GM23338 (cell line): Measurements from ENCODE around the gene BHLHA9. TPM values are rescaled to one million over a fixed set of nuclear protein-coding genes. Genes with fewer than 3 reads are reported as not detected.
"Not testable (repeated sequence)": the region's sequence is repeated elsewhere in the genome, so short reads cannot be mapped to it uniquely, and the experiment has no call there.

Experiments
- ATAC-seq: fragments of 200-7000 bp; cut with Tn5 transposase; 3 replicates; pipeline ENCODE4 v1.9.1; 2020
- DNase-seq: peaks from one replicate; pipeline ENCODE4 v3.0.0-alpha.2; 2015; ENCODE audit warnings: low spot score
- H2AFZ ChIP-seq: fragments of 200-600 bp; sonication (generic); 2 replicates; pipeline ENCODE4 v1.8.0; 2016; ENCODE audit warnings: antibody characterized with exemption, mild to moderate bottlenecking, moderate library complexity
- H3F3A ChIP-seq: fragments of 200-600 bp; sonication (generic); replicated peaks from 2 replicates; pipeline ENCODE4 v1.8.0; 2017; ENCODE audit warnings: antibody characterized with exemption, mixed run types, low read depth
- H3K27ac ChIP-seq: fragments of 200-600 bp; sonication (generic); 2 replicates; pipeline ENCODE4 v1.6.1; 2016; ENCODE audit warnings: low read depth
- H3K27me3 ChIP-seq: fragments of 200-600 bp; sonication (generic); 2 replicates; pipeline ENCODE4 v1.8.0; 2016; ENCODE audit warnings: mild to moderate bottlenecking, mixed run types, moderate library complexity; ENCODE audit not compliant: insufficient read depth
- H3K36me3 ChIP-seq: fragments of 200-600 bp; sonication (generic); 2 replicates; pipeline ENCODE4 v1.8.0; 2016; ENCODE audit warnings: mild to moderate bottlenecking; ENCODE audit not compliant: insufficient read depth
- H3K4me1 ChIP-seq: fragments of 200-600 bp; sonication (generic); 2 replicates; pipeline ENCODE4 v1.8.0; 2016; ENCODE audit warnings: mild to moderate bottlenecking, moderate library complexity; ENCODE audit not compliant: insufficient read depth
- H3K4me2 ChIP-seq: fragments of 200-600 bp; sonication (generic); 2 replicates; pipeline ENCODE4 v1.7.1; 2017; ENCODE audit warnings: mixed run types
- H3K4me3 ChIP-seq: fragments of 200-600 bp; sonication (generic); 2 replicates; pipeline ENCODE4 v1.6.1; 2016; ENCODE audit warnings: mixed run types
- H3K79me2 ChIP-seq: fragments of 200-600 bp; sonication (generic); replicated peaks from 2 replicates; pipeline ENCODE4 v1.8.0; 2017; ENCODE audit warnings: mild to moderate bottlenecking; ENCODE audit not compliant: insufficient read depth
- H3K9me2 ChIP-seq: fragments of 200-600 bp; sonication (generic); 2 replicates; pipeline ENCODE4 v1.8.0; 2017; ENCODE audit not compliant: insufficient read depth
- H4K20me1 ChIP-seq: fragments of 200-600 bp; sonication (generic); replicated peaks from 2 replicates; pipeline ENCODE4 v1.8.0; 2017; ENCODE audit warnings: mild to moderate bottlenecking; ENCODE audit not compliant: insufficient read depth
- H3K27ac Mint-ChIP-seq: 2 replicates; pipeline ENCODE4 v1.8.0; 2020; ENCODE audit warnings: inconsistent platforms, mild to moderate bottlenecking, moderate library complexity, mixed read lengths
- H3K27me3 Mint-ChIP-seq: 3 replicates; pipeline ENCODE4 v1.8.0; 2022; ENCODE audit warnings: low read depth, mild to moderate bottlenecking, moderate library complexity, mixed read lengths, inconsistent platforms; ENCODE audit not compliant: insufficient read depth, poor library complexity
- H3K36me3 Mint-ChIP-seq: 3 replicates; pipeline ENCODE4 v1.8.0; 2021; ENCODE audit warnings: low read depth, mild to moderate bottlenecking, inconsistent platforms, moderate library complexity, mixed read lengths
- H3K4me1 Mint-ChIP-seq: 3 replicates; pipeline ENCODE4 v1.8.0; 2020; ENCODE audit warnings: mild to moderate bottlenecking, inconsistent platforms, mixed read lengths
- H3K4me3 Mint-ChIP-seq: 3 replicates; pipeline ENCODE4 v1.8.0; 2021; ENCODE audit warnings: moderate library complexity, mild to moderate bottlenecking, inconsistent platforms, mixed read lengths
- H3K9me3 Mint-ChIP-seq: 3 replicates; pipeline ENCODE4 v1.8.0; 2020; ENCODE audit warnings: moderate library complexity, mild to moderate bottlenecking, inconsistent platforms, mixed read lengths
- STAT1 ChIP-seq: IDR thresholded peaks from one replicate; pipeline ENCODE4 v1.6.1; 2016; ENCODE audit warnings: antibody characterized with exemption; ENCODE audit not compliant: unreplicated experiment
- ZNF114 ChIP-seq: fragments of 250-450 bp; sonication (Bioruptor Pico); IDR thresholded peaks from 2 replicates; pipeline ENCODE4 v1.5.0; 2020; ENCODE audit warnings: mild to moderate bottlenecking, moderate library complexity
- ZNF331 ChIP-seq: fragments of 250-450 bp; sonication (Bioruptor Pico); IDR thresholded peaks from 2 replicates; pipeline ENCODE4 v1.5.0; 2020; ENCODE audit warnings: low read depth, mild to moderate bottlenecking, moderate library complexity
- polyA plus RNA-seq: library from polyadenylated mRNA; unstranded; fragments of >200 nt; fragmentation: Nextera tagmentation; extraction: Ambion mirVana; gene quantifications from 2 replicates; pipeline ENCODE4 v1.2.1, GENCODE V29; 2016
- total RNA-seq: library from RNA; depleted of rRNA; stranded (reverse); fragments of >200 nt; shearing (Covaris generic); gene quantifications from 2 replicates; pipeline ENCODE4 v1.2.3, GENCODE V29; 2014
- TF ChIP-seq, protein P1 (sequence below): fragments of 250-450 bp; sonication (Bioruptor Pico); IDR thresholded peaks from 2 replicates; pipeline ENCODE4 v1.5.0; 2020; ENCODE audit warnings: mild to moderate bottlenecking, moderate library complexity

The BHLHA9 gene
- total and polyA plus RNA-seq, 2 experiments from 2014 or later, result 0.39 to 2.3 TPM

DNA sequence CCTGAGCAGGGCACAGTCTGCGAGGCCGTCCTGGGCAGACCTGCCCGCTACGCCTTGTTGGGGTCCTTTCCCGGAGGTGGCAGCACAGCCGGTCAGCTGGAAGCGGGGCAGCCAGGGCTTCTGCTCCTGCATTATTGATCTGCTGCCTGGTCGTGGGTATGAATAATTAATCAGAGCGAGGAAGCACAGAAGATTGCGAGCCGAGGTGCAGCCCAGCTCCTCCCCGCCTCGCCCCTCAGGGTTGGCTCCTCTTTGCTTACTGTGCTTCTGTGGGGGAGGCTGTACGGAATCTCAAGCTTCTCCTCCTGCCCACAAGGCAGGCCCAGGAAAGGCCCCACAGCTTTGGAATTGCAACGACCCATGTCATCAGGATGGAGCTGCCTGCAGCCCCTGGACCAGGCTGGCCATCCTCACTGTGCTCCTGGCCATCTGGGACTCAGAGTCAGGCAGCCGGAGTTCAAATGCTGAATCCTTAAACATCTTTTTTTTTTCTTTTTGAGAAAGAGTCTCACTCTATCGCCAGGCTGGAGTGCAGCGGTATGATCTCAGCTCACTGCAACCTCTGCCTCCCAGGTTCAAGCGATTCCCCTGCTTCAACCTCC, 34.8 kb downstream of the BHLHA9 start (continued):
- TF ChIP-seq, protein P1, sequence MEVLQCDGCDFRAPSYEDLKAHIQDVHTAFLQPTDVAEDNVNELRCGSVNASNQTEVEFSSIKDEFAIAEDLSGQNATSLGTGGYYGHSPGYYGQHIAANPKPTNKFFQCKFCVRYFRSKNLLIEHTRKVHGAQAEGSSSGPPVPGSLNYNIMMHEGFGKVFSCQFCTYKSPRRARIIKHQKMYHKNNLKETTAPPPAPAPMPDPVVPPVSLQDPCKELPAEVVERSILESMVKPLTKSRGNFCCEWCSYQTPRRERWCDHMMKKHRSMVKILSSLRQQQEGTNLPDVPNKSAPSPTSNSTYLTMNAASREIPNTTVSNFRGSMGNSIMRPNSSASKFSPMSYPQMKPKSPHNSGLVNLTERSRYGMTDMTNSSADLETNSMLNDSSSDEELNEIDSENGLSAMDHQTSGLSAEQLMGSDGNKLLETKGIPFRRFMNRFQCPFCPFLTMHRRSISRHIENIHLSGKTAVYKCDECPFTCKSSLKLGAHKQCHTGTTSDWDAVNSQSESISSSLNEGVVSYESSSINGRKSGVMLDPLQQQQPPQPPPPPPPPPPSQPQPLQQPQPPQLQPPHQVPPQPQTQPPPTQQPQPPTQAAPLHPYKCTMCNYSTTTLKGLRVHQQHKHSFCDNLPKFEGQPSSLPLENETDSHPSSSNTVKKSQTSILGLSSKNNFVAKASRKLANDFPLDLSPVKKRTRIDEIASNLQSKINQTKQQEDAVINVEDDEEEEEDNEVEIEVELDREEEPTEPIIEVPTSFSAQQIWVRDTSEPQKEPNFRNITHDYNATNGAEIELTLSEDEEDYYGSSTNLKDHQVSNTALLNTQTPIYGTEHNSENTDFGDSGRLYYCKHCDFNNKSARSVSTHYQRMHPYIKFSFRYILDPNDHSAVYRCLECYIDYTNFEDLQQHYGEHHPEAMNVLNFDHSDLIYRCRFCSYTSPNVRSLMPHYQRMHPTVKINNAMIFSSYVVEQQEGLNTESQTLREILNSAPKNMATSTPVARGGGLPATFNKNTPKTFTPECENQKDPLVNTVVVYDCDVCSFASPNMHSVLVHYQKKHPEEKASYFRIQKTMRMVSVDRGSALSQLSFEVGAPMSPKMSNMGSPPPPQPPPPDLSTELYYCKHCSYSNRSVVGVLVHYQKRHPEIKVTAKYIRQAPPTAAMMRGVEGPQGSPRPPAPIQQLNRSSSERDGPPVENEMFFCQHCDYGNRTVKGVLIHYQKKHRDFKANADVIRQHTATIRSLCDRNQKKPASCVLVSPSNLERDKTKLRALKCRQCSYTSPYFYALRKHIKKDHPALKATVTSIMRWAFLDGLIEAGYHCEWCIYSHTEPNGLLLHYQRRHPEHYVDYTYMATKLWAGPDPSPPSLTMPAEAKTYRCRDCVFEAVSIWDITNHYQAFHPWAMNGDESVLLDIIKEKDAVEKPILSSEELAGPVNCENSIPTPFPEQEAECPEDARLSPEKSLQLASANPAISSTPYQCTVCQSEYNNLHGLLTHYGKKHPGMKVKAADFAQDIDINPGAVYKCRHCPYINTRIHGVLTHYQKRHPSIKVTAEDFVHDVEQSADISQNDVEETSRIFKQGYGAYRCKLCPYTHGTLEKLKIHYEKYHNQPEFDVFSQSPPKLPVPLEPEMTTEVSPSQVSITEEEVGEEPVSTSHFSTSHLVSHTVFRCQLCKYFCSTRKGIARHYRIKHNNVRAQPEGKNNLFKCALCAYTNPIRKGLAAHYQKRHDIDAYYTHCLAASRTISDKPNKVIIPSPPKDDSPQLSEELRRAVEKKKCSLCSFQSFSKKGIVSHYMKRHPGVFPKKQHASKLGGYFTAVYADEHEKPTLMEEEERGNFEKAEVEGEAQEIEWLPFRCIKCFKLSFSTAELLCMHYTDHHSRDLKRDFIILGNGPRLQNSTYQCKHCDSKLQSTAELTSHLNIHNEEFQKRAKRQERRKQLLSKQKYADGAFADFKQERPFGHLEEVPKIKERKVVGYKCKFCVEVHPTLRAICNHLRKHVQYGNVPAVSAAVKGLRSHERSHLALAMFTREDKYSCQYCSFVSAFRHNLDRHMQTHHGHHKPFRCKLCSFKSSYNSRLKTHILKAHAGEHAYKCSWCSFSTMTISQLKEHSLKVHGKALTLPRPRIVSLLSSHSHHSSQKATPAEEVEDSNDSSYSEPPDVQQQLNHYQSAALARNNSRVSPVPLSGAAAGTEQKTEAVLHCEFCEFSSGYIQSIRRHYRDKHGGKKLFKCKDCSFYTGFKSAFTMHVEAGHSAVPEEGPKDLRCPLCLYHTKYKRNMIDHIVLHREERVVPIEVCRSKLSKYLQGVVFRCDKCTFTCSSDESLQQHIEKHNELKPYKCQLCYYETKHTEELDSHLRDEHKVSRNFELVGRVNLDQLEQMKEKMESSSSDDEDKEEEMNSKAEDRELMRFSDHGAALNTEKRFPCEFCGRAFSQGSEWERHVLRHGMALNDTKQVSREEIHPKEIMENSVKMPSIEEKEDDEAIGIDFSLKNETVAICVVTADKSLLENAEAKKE (CRISPR knock-in tag), result no peak

DNA sequence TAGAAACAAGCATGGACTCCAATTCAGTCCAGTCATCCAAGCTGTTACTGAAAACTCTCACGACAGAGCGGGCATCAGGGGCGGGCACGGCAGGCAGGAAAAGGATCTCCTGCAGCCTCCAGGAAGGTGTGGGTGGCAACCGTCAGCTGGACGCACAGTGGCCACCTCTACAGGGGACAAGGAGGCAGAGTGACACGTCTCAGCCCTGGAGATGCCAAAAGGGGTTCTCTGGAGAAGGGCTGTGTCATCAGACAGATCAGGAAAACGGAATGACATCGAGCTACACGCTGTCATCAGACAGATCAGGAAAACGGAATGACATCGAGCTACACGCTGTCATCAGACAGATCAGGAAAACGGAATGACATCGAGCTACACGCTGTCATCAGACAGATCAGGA, 37.6 kb downstream of the BHLHA9 start:
- H3K9me2 ChIP-seq, H3F3A ChIP-seq, H3K27ac ChIP-seq, H3K79me2 ChIP-seq, H3K27me3 ChIP-seq, H3K4me2 ChIP-seq, H3K27ac Mint-ChIP-seq, H2AFZ ChIP-seq, DNase-seq, H3K9me3 Mint-ChIP-seq, H4K20me1 ChIP-seq, H3K4me3 ChIP-seq, ATAC-seq, H3K27me3 Mint-ChIP-seq, H3K4me1 Mint-ChIP-seq, H3K4me1 ChIP-seq, H3K36me3 Mint-ChIP-seq, H3K4me3 Mint-ChIP-seq, H3K36me3 ChIP-seq: not testable (repeated sequence)

DNA sequence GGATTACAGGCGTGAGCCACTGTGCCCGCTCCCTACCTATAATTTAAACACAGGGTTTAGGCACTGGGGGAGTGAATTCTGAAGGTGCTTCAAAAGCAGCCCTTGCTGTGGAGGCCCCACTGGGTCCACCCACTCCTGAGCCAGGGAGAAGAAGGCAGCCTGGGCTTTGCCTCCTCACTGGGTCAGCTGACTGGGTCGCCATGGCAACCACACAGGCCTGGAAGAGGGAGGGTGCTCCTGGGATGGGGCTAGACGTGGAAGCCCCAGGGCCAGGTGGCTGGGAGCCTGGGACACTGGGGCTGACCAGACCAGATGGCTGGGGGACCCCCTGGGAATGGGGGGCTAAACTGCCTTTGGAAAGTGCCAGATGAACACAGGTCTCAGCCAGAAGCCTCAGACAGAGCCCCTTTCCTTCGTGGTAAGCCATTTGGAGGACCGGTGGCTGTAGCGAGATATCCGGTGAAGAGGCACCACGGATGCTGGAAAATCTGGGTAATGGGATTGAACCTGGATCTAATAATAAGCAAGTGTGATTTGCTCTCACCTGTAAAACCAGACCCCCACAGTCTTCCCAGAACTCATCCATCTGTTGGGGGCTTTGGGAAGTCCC, 42.1 kb downstream of the BHLHA9 start:
- Histone ChIP-seq H3K4me1 (no peaks in the 10 kb centered on the region), H2AFZ (no peak overlapping the region), H3K9me2 (no peaks in the 10 kb centered on the region), H3K4me3 (no peak overlapping the region), H3K36me3 (no peaks in the 10 kb centered on the region), H3F3A (no peaks in the 10 kb centered on the region), H3K4me2 (no peak overlapping the region), H3K27me3 (no peaks in the 10 kb centered on the region), H3K79me2 (no peaks in the 10 kb centered on the region), H3K27ac (no peak overlapping the region), H4K20me1 (no peaks in the 10 kb centered on the region; the same call in 1 of the 2 replicates)
- Mint-ChIP-seq H3K27me3 (peaks cover 10% of the 10 kb centered on the region), H3K4me1 (no peaks in the 10 kb centered on the region), H3K27ac (no peak overlapping the region), H3K36me3 (no peaks in the 10 kb centered on the region), H3K9me3 (no peaks in the 10 kb centered on the region), H3K4me3 (no peak overlapping the region)
- DNase-seq (peak; percentile 71), ATAC-seq (peak; percentile 94)
- TF ChIP-seq STAT1, result no peak
- TF ChIP-seq ZNF331 (CRISPR knock-in tag), result no peak
- no peak for TF ChIP-seq ZNF114 (CRISPR knock-in tag)
